Liver (tissue), 9 donors: Measurements from ENCODE around the gene PLXNB1. TPM values are rescaled to one million over a fixed set of nuclear protein-coding genes. Genes with fewer than 3 reads are reported as not detected.
A peak's percentile ranks its signal among the peaks of the same experiment; 100 is the strongest.

ENCODE experiments used
- DNase-seq: peaks from one replicate; pipeline ENCODE4 v3.0.0-alpha.2; 2017; ENCODE audit warnings: low spot score
- H3K27ac ChIP-seq, 2 donors: one replicate each; pipeline ENCODE4 v1.7.0; 2013; ENCODE audit warnings: inconsistent platforms in 2 of 2, low read length in 2 of 2, control low read depth in 1 of 2, low read depth in 1 of 2, mild to moderate bottlenecking in 1 of 2
- H3K27me3 ChIP-seq, 4 donors: one replicate each; pipeline versions ENCODE4 v1.6.1 to v1.7.0; 2013; ENCODE audit warnings: low read length in 3 of 4, inconsistent platforms in 1 of 4, mild to moderate bottlenecking in 1 of 4, moderate library complexity in 1 of 4; ENCODE audit not compliant: control insufficient read depth in 4 of 4, insufficient read depth in 4 of 4
- H3K36me3 ChIP-seq, 4 donors: one replicate each; pipeline versions ENCODE4 v1.6.1 to v1.7.0; 2013; ENCODE audit warnings: low read length in 3 of 4, mild to moderate bottlenecking in 3 of 4, low read depth in 1 of 4, moderate library complexity in 1 of 4; ENCODE audit not compliant: control insufficient read depth in 4 of 4, insufficient read depth in 3 of 4
- H3K4me1 ChIP-seq, 4 donors: one replicate each; pipeline versions ENCODE4 v1.6.1 to v1.7.0; 2013; ENCODE audit warnings: low read length in 3 of 4, mild to moderate bottlenecking in 3 of 4, moderate library complexity in 1 of 4; ENCODE audit not compliant: control insufficient read depth in 4 of 4, insufficient read depth in 4 of 4
- H3K4me3 ChIP-seq, 3 donors: one replicate each; pipeline versions ENCODE4 v1.6.1 to v1.7.0; 2013; ENCODE audit warnings: low read length in 3 of 3, control low read depth in 1 of 3, low read depth in 1 of 3, mild to moderate bottlenecking in 1 of 3
- H3K9ac ChIP-seq, 2 donors: one replicate each; pipeline ENCODE4 v1.7.0; 2013; ENCODE audit warnings: low read length in 2 of 2, mild to moderate bottlenecking in 2 of 2, moderate library complexity in 2 of 2, control low read depth in 1 of 2, low read depth in 1 of 2
- H3K9me3 ChIP-seq, 4 donors: one replicate each; pipeline versions ENCODE4 v1.6.1 to v1.7.0; 2013; ENCODE audit warnings: low read length in 3 of 4; ENCODE audit not compliant: control insufficient read depth in 4 of 4
- FOXA1 ChIP-seq: IDR thresholded peaks from 2 replicates; pipeline ENCODE4 v1.6.1; 2016; ENCODE audit warnings: antibody characterized with exemption
- FOXA2 ChIP-seq: IDR thresholded peaks from 2 replicates; pipeline ENCODE4 v1.6.1; 2016; ENCODE audit warnings: antibody characterized with exemption
- GABPA ChIP-seq, 2 donors: IDR thresholded peaks in 1 of 2; conservative IDR thresholded peaks in 1 of 2; 2 replicates each; pipeline ENCODE4 v1.6.1; 2016; ENCODE audit warnings: antibody characterized with exemption in 2 of 2, mild to moderate bottlenecking in 1 of 2, moderate library complexity in 1 of 2
- HNF4A ChIP-seq, 2 donors: conservative IDR thresholded peaks; 2 replicates each; pipeline ENCODE4 v1.6.1; 2016; ENCODE audit warnings: antibody characterized with exemption in 2 of 2, mild to moderate bottlenecking in 2 of 2
- RAD21 ChIP-seq, 2 donors: IDR thresholded peaks; 2 replicates each; pipeline ENCODE4 v1.6.1; 2016; ENCODE audit warnings: antibody characterized with exemption in 2 of 2, mild to moderate bottlenecking in 2 of 2
- RXRA ChIP-seq, 2 donors: IDR thresholded peaks; 2 replicates each; pipeline ENCODE4 v1.6.1; 2017 to 2018; ENCODE audit warnings: antibody characterized with exemption in 2 of 2, mild to moderate bottlenecking in 1 of 2
- SP1 ChIP-seq: IDR thresholded peaks from 2 replicates; pipeline ENCODE4 v1.6.1; 2018; ENCODE audit warnings: antibody characterized with exemption, mild to moderate bottlenecking
- TAF1 ChIP-seq: conservative IDR thresholded peaks from 2 replicates; pipeline ENCODE4 v1.6.1; 2016; ENCODE audit warnings: antibody characterized with exemption, mild to moderate bottlenecking
- YY1 ChIP-seq: IDR thresholded peaks from 2 replicates; pipeline ENCODE4 v1.6.1; 2016; ENCODE audit warnings: antibody characterized with exemption, mild to moderate bottlenecking
- WGBS: extraction: QIAGEN DNeasy Blood & Tissue Kit; methylation state at CpG from one replicate; pipeline ENCODE4 v1.1.7; 2013; 5-methylcytosine and 5-hydroxymethylcytosine counted together
- polyA plus RNA-seq, 2 donors: library from polyadenylated mRNA; stranded (reverse) in 1 of 2; unstranded in 1 of 2; fragments of 200-250 nt in 1 of 2; fragments of >200 nt in 1 of 2; fragmentation: Nextera tagmentation in 1 of 2; extraction: Ambion mirVana in 1 of 2; gene quantifications; one replicate each; pipeline versions ENCODE4 v1.2.1 to v1.2.3, GENCODE V29; 2013 to 2015
- total RNA-seq, 2 donors: library from RNA; depleted of rRNA; stranded (reverse); fragments of >200 nt; gene quantifications; one replicate each; pipeline ENCODE4 v1.2.3, GENCODE V29; 2014
- TF ChIP-seq, protein P1 (sequence below): IDR thresholded peaks from 2 replicates; pipeline ENCODE4 v1.6.1; 2016; ENCODE audit warnings: antibody characterized with exemption, mild to moderate bottlenecking
- TF ChIP-seq, protein P2 (sequence below): fragments of 150-350 bp; IDR thresholded peaks from 2 replicates; pipeline ENCODE4 v1.5.1; 2017; ENCODE audit warnings: improper control_type of control experiment, low read depth, low read length; ENCODE audit not compliant: missing input control
- TF ChIP-seq, protein P3 (sequence below): IDR thresholded peaks from 2 replicates; pipeline ENCODE4 v1.6.1; 2016; ENCODE audit warnings: antibody characterized with exemption
- TF ChIP-seq, protein P4 (sequence below): IDR thresholded peaks from 2 replicates; pipeline ENCODE4 v1.6.1; 2016; ENCODE audit warnings: antibody characterized with exemption
- donor health status: healthy.
- donor health status: healthy.
- donor health status: healthy.
- donor health status: healthy.
- donor health status: healthy.

Gene PLXNB1
- total and polyA plus RNA-seq, 4 donors: 38.1 to 204 (median 72.9) TPM

DNA sequence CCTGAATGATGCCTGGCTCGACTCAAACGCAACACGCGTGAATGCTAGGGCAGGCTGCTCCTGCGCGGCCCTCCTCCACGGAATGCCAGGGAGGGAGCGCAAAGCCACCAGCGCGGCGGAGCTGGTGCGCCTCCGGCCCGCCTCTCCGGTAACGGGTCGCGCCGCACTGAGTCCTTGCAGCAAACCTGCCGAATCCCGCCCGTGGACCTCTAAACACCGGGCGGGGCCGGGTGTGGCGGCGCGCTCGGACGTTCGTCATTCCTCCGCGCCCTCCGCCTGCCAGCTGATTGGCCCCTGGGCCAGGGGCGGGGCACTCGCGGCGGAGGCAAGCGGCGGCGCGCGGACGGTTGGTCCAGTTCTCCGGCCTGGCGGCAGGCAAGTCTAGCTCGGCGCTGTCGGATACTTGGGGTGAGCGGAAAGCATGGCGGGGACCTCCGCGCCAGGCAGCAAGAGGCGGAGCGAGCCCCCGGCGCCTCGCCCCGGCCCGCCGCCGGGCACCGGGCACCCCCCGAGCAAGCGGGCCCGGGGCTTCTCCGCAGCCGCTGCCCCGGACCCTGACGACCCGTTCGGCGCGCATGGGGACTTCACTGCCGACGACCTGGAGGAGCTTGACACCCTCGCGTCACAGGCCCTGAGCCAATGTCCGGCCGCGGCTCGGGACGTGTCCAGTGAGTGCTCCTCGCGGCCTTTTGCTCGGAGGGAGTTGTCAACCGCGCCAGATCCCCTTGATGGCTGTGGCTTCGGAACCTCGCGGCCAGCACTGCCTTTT lies 16.7 kb upstream of the PLXNB1 start, which contains the start of gene ATRIP:
Gene ATRIP, plus strand, starts transcription at position 313 of the 769 bp plus-strand sequence. Its CDS starts 109 bp downstream, at position 422.
- Histone ChIP-seq H3K4me1 (peaks cover 0 to 23% (median 19%) of the 10 kb centered on the region in 4 donors), H3K9ac (peak within 1 kb of the TSS; percentile 82 to 87), H3K4me3 (peak within 1 kb of the TSS; percentile 43 to 77 (median 76)), H3K9me3 (no peaks in the 10 kb centered on the region), H3K27me3 (no peaks in the 10 kb centered on the region), H3K27ac (peak within 1 kb of the TSS; percentile 82 to 84), H3K36me3 (peaks cover 0 to 17% (median 9%) of the 10 kb centered on the region in 4 donors)
- under 1% methylated on average over 91 of the region's 91 CpGs for WGBS
- DNase-seq: peak; percentile 93
- TF ChIP-seq GABPA (IDR thresholded peaks at IDR 0.05 in 1 of 2, conservative IDR thresholded peaks at IDR 0.05 in 1 of 2) (peak in 1 of 2 donors; percentile 85), SP1 (peak; percentile 80), RXRA (IDR thresholded peaks at IDR 0.05) (peak; percentile 56 to 59), FOXA1 (no peak), RAD21 (IDR thresholded peaks at IDR 0.05) (peak in 1 of 2 donors; percentile 15)
- TF ChIP-seq, protein P1, sequence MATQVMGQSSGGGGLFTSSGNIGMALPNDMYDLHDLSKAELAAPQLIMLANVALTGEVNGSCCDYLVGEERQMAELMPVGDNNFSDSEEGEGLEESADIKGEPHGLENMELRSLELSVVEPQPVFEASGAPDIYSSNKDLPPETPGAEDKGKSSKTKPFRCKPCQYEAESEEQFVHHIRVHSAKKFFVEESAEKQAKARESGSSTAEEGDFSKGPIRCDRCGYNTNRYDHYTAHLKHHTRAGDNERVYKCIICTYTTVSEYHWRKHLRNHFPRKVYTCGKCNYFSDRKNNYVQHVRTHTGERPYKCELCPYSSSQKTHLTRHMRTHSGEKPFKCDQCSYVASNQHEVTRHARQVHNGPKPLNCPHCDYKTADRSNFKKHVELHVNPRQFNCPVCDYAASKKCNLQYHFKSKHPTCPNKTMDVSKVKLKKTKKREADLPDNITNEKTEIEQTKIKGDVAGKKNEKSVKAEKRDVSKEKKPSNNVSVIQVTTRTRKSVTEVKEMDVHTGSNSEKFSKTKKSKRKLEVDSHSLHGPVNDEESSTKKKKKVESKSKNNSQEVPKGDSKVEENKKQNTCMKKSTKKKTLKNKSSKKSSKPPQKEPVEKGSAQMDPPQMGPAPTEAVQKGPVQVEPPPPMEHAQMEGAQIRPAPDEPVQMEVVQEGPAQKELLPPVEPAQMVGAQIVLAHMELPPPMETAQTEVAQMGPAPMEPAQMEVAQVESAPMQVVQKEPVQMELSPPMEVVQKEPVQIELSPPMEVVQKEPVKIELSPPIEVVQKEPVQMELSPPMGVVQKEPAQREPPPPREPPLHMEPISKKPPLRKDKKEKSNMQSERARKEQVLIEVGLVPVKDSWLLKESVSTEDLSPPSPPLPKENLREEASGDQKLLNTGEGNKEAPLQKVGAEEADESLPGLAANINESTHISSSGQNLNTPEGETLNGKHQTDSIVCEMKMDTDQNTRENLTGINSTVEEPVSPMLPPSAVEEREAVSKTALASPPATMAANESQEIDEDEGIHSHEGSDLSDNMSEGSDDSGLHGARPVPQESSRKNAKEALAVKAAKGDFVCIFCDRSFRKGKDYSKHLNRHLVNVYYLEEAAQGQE: no peak

DNA sequence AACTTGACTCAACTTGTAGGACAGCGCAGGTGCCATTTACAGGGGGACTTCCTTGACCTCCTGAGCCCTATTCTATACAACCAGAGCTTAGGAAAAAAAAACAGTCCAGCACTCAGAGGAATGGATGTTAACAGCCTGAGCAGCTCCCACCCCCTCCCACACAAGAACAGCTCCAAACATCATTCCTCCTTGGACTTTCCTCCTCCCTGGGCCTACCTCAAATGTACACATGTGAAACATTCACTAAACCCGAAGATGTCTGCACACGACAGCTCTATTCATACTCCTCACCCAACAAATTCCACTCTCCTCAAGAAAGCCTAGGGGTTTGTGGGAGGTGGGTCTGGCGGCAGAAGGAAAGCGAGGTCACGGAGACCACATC lies 16.1 kb upstream of the PLXNB1 start:
- Histone ChIP-seq H3K4me1 (peaks cover 0 to 27% (median 24%) of the 10 kb centered on the region in 4 donors), H3K36me3 (peaks cover 0 to 12% (median 5%) of the 10 kb centered on the region in 4 donors), H3K9me3 (no peaks in the 10 kb centered on the region), H3K27me3 (no peaks in the 10 kb centered on the region), H3K27ac (peak overlapping the region; percentile 82 to 84), H3K9ac (peak overlapping the region; percentile 3 to 57), H3K4me3 (peak overlapping the region; percentile 43 to 77 (median 76))
- TF ChIP-seq SP1: no peak
- no peak for TF ChIP-seq TAF1
- no peak for TF ChIP-seq RXRA (IDR thresholded peaks at IDR 0.05)
- TF ChIP-seq FOXA2: no peak
- no peak for TF ChIP-seq RAD21 (IDR thresholded peaks at IDR 0.05)
- no peak for TF ChIP-seq YY1
- TF ChIP-seq HNF4A (conservative IDR thresholded peaks at IDR 0.05): no peak
- TF ChIP-seq, protein P2, sequence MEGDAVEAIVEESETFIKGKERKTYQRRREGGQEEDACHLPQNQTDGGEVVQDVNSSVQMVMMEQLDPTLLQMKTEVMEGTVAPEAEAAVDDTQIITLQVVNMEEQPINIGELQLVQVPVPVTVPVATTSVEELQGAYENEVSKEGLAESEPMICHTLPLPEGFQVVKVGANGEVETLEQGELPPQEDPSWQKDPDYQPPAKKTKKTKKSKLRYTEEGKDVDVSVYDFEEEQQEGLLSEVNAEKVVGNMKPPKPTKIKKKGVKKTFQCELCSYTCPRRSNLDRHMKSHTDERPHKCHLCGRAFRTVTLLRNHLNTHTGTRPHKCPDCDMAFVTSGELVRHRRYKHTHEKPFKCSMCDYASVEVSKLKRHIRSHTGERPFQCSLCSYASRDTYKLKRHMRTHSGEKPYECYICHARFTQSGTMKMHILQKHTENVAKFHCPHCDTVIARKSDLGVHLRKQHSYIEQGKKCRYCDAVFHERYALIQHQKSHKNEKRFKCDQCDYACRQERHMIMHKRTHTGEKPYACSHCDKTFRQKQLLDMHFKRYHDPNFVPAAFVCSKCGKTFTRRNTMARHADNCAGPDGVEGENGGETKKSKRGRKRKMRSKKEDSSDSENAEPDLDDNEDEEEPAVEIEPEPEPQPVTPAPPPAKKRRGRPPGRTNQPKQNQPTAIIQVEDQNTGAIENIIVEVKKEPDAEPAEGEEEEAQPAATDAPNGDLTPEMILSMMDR: no peak
- TF ChIP-seq, protein P3, sequence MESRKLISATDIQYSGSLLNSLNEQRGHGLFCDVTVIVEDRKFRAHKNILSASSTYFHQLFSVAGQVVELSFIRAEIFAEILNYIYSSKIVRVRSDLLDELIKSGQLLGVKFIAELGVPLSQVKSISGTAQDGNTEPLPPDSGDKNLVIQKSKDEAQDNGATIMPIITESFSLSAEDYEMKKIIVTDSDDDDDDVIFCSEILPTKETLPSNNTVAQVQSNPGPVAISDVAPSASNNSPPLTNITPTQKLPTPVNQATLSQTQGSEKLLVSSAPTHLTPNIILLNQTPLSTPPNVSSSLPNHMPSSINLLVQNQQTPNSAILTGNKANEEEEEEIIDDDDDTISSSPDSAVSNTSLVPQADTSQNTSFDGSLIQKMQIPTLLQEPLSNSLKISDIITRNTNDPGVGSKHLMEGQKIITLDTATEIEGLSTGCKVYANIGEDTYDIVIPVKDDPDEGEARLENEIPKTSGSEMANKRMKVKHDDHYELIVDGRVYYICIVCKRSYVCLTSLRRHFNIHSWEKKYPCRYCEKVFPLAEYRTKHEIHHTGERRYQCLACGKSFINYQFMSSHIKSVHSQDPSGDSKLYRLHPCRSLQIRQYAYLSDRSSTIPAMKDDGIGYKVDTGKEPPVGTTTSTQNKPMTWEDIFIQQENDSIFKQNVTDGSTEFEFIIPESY: no peak
- TF ChIP-seq, protein P4, sequence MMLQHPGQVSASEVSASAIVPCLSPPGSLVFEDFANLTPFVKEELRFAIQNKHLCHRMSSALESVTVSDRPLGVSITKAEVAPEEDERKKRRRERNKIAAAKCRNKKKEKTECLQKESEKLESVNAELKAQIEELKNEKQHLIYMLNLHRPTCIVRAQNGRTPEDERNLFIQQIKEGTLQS: no peak
- no peak for DNase-seq
- 20% methylated on average over 6 of the region's 6 CpGs for WGBS
